UCSD-AML1 (cell line): ENCODE data around the gene ADAMTS17.
"Not testable (repeated sequence)": the region's sequence is repeated elsewhere in the genome, so short reads cannot be mapped to it uniquely, and the experiment has no call there.

Experiments
- DNase-seq: peaks from one replicate; lab custom pipeline; 2025; ENCODE audit not compliant: unreplicated experiment; lab: John Stamatoyannopoulos, UW

Gene ADAMTS17

DNA sequence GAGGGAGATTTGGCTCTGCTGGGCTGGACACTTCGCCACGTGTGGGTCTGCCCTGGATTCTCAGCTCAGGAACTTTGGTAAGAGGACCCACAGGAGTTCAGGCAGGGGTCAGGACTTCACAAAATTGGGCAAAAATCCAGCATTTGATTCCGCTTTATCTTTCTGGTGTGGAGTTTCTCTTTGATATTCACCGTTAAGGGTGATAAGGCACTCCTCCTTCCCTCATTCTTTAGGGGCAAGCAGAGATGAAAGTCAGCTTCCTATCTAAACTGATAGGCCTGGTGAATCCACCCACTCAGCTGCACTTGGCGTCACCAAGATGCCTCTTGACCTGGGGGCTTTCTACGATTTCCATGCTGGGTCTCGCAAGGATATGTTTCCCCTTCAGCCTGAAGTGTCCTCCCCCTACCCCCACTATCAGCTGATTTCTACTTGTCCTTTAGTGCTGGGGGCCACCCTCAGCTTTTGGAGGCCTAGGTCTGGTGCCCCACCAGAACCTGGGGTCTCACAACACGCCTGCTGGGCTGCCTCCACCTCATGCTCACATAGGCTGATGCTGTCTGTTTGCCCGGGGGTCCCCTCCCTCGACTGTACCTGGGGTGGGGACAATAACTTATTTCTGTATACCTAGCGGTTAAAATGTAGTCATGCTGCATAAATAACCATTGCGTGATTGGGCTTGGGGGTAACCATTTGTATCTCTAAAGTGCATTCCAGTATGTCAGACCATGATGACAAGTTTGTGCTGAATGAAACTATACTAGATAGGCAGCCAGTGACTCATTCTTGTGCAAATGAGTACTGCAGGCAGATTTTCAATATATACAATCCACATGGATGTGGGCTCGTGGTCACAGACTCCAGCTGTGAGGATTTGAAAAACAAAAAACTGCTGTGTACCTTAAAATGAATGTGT is 248.3 kb downstream of the ADAMTS17 start:
- no peak for DNase-seq

GRCh38 chr15:100092034-100092433 is 249.7 kb downstream of the ADAMTS17 start:
- DNase-seq, result no peak

- no peak for DNase-seq
Measured at GRCh38 chr15:100090411-100090810, 251.4 kb downstream of the ADAMTS17 start.

GRCh38 chr15:100084042-100084821 is 257.5 kb downstream of the ADAMTS17 start:
- not testable (repeated sequence) for DNase-seq

DNA sequence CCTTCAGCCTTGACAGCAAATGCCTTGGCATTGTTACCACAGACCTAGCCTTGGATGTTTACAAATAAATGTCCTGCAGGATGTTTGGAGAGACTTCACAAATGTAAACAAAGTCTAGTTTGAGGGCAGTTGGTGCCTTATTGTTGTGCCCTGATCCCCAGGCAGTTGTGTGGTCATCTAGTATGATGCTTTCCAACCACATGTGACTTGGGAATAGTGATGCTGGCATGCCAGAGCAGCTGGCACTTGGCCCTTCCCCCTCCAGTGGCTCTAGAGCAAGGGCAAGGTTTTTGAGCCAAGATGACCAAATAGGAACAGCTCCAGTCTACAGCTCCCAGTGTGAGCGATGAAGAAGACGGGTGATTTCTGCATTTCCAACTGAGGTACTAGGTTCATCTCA is 258.2 kb downstream of the ADAMTS17 start:
- no peak for DNase-seq

DNA sequence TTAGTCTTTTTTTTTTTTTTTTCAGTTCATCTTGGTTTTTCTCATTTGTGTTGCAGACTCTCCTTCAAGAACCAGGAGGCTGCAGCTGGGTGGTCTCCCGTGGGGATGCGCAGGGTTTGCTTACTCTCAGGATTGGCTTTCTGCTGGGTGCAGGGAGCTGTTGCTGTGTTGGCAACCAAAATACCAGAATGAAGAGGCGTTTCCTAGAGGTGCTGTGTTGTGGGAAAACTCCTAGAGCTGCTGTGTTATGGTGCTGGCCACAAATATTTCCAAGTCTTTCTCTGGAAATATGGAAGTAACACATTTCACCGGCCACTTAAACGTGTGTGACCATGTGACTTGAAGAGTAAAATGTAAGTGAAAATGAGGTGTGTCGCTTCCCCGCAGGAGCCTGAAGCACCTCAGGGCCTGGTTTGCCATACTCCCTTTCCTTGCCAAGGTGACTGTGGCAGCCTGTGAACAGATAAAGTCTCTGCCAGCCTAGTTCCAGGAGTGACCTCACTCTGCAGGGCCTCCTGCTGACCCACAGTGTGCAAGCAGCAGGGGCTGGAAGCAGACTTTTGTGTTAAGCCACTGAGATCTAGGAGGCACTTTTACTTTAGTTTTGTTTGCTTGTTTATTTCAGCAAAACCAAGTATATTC is 258.9 kb downstream of the ADAMTS17 start:
- no peak for DNase-seq

GRCh38 chr15:100081454-100081853 is 260.3 kb downstream of the ADAMTS17 start:
- no peak for DNase-seq

GRCh38 chr15:100078511-100079220 is 263.1 kb downstream of the ADAMTS17 start:
- no peak for DNase-seq

GRCh38 chr15:100075229-100075628 is 266.5 kb downstream of the ADAMTS17 start:
- DNase-seq, result no peak

GRCh38 chr15:100073982-100074381 is 267.8 kb downstream of the ADAMTS17 start:
- no peak for DNase-seq

DNA sequence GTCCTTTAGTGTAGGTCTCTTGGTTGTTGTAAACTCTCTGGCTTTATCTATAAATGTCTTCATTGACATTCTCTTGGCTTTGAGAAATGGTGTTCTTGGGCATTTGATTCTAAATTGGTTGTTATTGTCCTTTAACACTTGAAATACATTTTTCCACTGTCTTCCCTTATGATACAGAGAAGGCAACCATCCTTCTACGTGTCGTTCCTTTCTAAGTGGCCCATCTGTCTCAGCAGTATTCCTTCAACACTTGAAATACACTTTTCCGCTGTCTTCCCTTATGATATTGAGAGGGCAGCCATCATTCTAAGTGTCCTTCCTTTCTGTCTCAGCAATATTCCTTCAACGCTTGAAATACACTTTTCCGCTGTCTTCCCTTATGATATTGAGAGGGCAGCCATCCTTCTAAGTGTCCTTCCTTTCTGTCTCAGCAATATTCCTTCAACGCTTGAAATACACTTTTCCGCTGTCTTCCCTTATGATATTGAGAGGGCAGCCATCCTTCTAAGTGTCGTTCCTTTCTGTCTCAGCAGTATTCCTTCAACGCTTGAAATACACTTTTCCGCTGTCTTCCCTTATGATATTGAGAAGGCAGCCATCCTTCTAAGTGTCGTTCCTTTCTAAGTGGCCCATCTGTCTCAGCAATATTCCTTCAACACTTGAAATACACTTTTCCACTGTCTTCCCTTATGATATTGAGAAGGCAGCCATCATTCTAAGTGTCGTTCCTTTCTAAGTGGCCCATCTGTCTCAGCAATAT is 275.1 kb downstream of the ADAMTS17 start:
- not testable (repeated sequence) for DNase-seq

DNA sequence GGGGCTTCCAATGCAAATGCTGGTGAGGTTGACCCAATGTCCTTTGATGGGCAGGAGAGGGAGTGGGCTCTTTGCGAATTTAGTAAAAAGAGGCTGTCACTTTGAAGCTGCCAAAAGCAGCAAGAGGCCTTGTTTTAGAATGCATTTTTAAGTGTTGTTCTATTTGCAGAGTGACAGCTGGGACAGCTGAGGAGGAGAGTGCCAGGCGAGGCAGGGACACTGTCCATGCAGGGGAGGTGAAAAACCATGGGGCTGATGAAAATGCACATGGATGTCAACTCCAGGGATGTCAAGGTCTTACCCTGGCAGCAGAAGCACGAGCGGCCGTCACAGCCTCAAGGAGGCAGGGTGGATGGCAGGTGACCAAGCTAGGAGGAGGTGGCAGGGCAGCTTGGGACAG is 279.8 kb downstream of the ADAMTS17 start:
- DNase-seq, result no peak

DNA sequence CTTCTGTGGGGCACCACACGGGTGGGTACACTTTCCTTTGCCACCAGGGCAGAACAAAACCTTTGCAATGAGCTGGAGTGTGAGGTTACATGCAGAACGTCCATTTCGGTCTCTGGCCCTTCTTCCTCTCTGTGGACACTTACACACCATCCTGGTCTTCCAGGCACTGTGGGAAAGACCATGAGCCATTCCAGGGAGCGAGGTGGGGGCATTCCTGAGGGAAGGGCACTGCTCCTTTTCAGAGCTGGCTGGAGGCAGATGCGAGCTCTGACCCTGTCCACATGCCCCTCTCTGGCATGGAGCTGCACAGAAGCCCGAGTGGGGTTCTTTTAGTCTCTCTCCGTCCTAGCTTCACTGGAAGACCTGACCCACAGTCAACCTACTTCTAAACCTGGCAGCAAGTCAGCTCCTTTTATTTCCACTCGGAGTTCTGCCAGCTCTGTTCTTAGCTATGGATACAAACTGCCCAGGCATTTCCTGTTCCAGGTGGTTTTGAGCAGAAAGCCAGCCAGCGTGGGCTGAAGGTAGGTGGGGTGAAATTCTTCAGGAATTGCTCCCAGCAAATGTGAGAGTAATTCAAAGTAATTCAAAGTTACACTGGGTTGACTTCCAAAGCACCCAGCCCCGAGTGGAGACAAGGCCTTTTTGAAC is 281.4 kb downstream of the ADAMTS17 start:
- no peak for DNase-seq

DNA sequence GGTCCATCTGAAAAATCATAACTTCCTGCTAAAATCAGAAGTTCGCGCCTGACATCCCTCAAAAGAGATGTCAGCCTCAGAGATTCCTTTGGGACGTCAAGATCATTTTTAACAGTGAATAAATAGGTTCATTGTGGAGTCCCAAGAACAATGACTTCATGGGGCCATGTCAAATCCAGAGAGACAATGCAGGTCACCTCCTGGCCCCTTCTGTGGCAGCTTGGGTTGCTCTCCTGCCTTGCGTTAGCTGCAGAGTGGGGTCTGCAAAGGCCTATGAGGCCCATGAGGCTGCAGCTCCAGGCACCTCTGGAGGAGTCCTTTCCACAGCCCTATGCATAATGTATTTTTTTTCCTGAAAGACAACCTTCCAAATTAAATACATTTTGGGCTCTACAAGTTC is 282.3 kb downstream of the ADAMTS17 start:
- no peak for DNase-seq

DNA sequence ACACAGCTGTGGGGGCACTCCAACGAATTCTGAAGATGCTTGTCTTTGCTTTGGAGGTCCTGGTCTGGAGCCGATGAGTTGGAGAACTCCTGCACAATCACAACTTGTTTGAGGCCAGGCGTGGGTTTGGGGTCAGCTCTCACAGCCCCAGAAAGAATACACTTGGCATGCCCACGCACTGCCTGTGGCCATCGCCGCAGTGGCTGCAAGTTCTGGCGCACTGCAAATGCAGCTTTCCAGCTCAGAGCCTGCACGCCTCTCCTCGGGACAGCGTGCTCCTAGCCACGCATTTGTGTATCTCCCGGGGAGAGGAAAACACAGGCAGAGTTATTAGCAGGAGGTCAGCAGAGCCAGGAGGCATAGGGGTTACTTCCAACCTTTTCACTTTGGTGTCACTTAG is 282.7 kb downstream of the ADAMTS17 start:
- no peak for DNase-seq

DNA sequence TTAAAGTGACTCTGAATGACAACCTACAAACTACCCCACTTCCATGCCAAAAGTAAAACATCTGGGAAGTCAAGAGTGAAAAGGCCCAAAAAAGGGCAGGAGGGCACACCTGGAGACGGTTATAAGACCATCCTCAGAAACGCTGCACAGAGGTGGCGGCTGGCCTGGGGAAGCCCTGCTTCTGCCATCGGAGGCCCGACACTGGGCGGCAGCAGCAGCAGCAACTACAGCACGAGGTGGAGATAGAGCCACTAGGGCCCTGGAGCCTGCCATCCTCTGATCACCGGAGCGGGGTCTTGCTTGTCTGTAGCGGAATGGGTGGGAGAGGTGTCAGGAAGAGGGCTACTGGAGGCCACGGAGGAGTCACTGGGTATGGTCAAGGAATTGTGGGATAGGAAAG is 283.3 kb downstream of the ADAMTS17 start:
- no peak for DNase-seq

DNA sequence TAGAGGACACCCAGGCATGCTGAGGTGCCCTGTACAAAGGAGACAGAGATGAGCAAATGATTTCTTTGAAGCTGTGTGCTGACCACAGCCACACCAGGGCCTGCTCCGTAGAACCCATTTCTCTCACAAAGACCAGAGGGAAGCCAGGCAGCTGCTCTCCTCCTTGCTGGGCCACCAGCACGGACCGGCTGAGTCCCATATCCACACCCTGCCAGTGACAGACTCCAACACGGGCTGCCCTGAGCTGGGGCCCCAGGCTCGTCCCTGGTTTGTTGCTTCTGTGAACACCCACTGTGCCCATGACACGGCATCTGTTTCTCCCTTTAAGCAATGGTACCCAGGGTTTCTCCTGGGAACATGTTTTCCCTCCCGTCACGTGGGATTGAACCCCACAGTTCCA is 284.5 kb downstream of the ADAMTS17 start:
- DNase-seq, result no peak

GRCh38 chr15:100056411-100057072 is 285.2 kb downstream of the ADAMTS17 start:
- DNase-seq, result no peak

DNA sequence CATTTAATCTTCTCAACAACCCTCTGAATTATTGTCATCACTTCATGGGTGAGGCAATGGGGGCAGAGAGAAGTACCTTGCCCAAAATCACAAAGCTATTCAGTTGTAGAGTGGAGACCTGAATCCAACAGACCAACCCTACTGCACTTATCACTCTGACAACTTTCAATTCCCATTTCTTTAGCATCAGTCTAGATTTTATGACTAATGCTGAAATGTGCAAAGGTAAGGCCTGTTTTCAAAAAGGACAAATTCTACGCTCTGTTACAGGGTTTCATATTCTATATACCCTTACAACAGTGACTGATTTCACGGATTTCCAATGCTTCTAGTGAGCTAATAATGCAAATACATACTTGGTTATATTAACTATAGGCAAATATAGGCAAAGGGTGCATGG is 286.0 kb downstream of the ADAMTS17 start:
- no peak for DNase-seq
